A549 (cell line): Measurements from ENCODE around the gene KCTD5.
"Not testable (repeated sequence)": the region's sequence is repeated elsewhere in the genome, so short reads cannot be mapped to it uniquely, and the experiment has no call there.

Experiments used
- JUNB ChIP-seq: fragments of >200 bp; sonication (Bioruptor Twin); formaldehyde crosslinking; IDR thresholded peaks from 2 replicates; pipeline ENCODE4 v1.6.1; 2016
- NPAS2 ChIP-seq: fragments of 250-450 bp; sonication (Bioruptor Pico); IDR thresholded peaks from 2 replicates; pipeline ENCODE4 v1.8.0; 2022; ENCODE audit warnings: mild to moderate bottlenecking, moderate library complexity, borderline replicate concordance
- TF ChIP-seq, protein P1 (sequence below): fragments of >200 bp; sonication (Bioruptor Twin); formaldehyde crosslinking; IDR thresholded peaks from 3 replicates; pipeline ENCODE4 v1.5.1; 2016
- TF ChIP-seq, protein P2 (sequence below): IDR thresholded peaks from 2 replicates; pipeline ENCODE4 v1.6.1; 2012; ENCODE audit warnings: low read depth, borderline replicate concordance

DNA sequence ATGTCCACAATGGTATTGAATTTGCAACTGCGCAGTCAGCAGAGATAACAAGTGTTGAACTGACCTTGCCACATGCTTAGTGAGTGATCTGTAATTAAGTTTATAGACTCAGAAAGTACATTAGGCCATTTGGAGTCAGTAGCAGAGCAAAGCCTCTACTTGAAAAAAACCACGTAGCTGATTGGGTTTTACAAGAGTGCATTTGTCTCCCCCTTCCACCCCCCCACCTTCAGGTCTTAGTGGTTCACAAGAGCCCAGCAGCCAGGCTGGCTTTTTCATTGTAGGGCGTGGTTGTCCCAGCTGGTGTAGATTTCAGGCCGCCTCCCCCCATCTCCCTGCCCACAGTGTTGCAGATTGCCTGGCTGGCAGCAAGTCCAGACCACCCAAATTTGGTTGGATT is 2.4 kb upstream of the KCTD5 start:
- not testable (repeated sequence) for TF ChIP-seq NPAS2 (CRISPR knock-in tag); JUNB
- TF ChIP-seq, protein P1, sequence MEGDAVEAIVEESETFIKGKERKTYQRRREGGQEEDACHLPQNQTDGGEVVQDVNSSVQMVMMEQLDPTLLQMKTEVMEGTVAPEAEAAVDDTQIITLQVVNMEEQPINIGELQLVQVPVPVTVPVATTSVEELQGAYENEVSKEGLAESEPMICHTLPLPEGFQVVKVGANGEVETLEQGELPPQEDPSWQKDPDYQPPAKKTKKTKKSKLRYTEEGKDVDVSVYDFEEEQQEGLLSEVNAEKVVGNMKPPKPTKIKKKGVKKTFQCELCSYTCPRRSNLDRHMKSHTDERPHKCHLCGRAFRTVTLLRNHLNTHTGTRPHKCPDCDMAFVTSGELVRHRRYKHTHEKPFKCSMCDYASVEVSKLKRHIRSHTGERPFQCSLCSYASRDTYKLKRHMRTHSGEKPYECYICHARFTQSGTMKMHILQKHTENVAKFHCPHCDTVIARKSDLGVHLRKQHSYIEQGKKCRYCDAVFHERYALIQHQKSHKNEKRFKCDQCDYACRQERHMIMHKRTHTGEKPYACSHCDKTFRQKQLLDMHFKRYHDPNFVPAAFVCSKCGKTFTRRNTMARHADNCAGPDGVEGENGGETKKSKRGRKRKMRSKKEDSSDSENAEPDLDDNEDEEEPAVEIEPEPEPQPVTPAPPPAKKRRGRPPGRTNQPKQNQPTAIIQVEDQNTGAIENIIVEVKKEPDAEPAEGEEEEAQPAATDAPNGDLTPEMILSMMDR, result not testable (repeated sequence)
- TF ChIP-seq, protein P2, sequence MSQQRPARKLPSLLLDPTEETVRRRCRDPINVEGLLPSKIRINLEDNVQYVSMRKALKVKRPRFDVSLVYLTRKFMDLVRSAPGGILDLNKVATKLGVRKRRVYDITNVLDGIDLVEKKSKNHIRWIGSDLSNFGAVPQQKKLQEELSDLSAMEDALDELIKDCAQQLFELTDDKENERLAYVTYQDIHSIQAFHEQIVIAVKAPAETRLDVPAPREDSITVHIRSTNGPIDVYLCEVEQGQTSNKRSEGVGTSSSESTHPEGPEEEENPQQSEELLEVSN, result not testable (repeated sequence)
